CD4-positive, alpha-beta T cell (primary cell): ENCODE results near the gene ARFGEF3. TPM values are rescaled to one million over a fixed set of nuclear protein-coding genes. Genes with fewer than 3 reads are reported as not detected.

Source experiments
- ATAC-seq: fragments of 200-7000 bp; cut with Tn5 transposase; one replicate; pipeline ENCODE4 v1.10.0; 2022; ENCODE audit warnings: mild to moderate bottlenecking; ENCODE audit not compliant: poor library complexity
- CTCF ChIA-PET: fragments of 350-600 bp; sonication (Branson Sonifier 250); formaldehyde crosslinking; loops from one replicate; lab custom pipeline; 2021; ENCODE audit warnings: antibody characterized with exemption, inconsistent platforms; lab: Charles Lee
- POLR2A ChIA-PET: fragments of 350-600 bp; sonication (Branson Sonifier 250); formaldehyde crosslinking; loops from one replicate; lab custom pipeline; 2021; ENCODE audit warnings: antibody characterized with exemption, inconsistent platforms; lab: Charles Lee
- DNase-seq, 14 experiments: peaks; one replicate each; pipeline ENCODE4 v3.0.0-alpha.2; 2013 to 2020; ENCODE audit warnings: mixed read lengths in 2 of 14
- H3K27ac ChIP-seq, 2 donors: one replicate each; pipeline versions ENCODE4 v1.5.1 to v1.7.0; 2013; ENCODE audit warnings: low read length in 2 of 2, low read depth in 1 of 2, mild to moderate bottlenecking in 1 of 2
- H3K27me3 ChIP-seq, 2 experiments: 1 replicate in 1 of 2; 2 replicates in 1 of 2; pipeline versions ENCODE4 v1.6.1 to v1.7.0; 2013; ENCODE audit warnings: low read length in 2 of 2, control low read depth in 1 of 2, mild to moderate bottlenecking in 1 of 2, moderate library complexity in 1 of 2; ENCODE audit not compliant: insufficient read depth in 2 of 2, control insufficient read depth in 1 of 2
- H3K36me3 ChIP-seq: one replicate; pipeline ENCODE4 v1.6.1; 2013; ENCODE audit warnings: low read length, control low read depth; ENCODE audit not compliant: insufficient read depth
- H3K4me1 ChIP-seq: one replicate; pipeline ENCODE4 v1.6.1; 2013; ENCODE audit warnings: low read length, control low read depth; ENCODE audit not compliant: insufficient read depth
- H3K4me3 ChIP-seq: one replicate; pipeline ENCODE4 v1.5.1; 2013; ENCODE audit warnings: mild to moderate bottlenecking, low read length, moderate library complexity
- H3K9me3 ChIP-seq, 2 experiments: 1 replicate in 1 of 2; 2 replicates in 1 of 2; pipeline versions ENCODE4 v1.6.1 to v1.7.0; 2013; ENCODE audit warnings: low read length in 2 of 2, mild to moderate bottlenecking in 2 of 2, control low read depth in 1 of 2, moderate library complexity in 1 of 2; ENCODE audit not compliant: control insufficient read depth in 1 of 2, insufficient read depth in 1 of 2
- H3K27ac Mint-ChIP-seq: one replicate; pipeline ENCODE4 v1.8.0; 2020; ENCODE audit warnings: mixed read lengths
- H3K27me3 Mint-ChIP-seq: one replicate; pipeline ENCODE4 v1.8.0; 2021; ENCODE audit warnings: mixed read lengths
- H3K36me3 Mint-ChIP-seq: one replicate; pipeline ENCODE4 v1.8.0; 2021; ENCODE audit warnings: low read depth, mixed read lengths
- H3K4me1 Mint-ChIP-seq: one replicate; pipeline ENCODE4 v1.8.0; 2021; ENCODE audit warnings: low read depth, mixed read lengths
- H3K4me3 Mint-ChIP-seq: one replicate; pipeline ENCODE4 v1.8.0; 2020; ENCODE audit warnings: mild to moderate bottlenecking, mixed read lengths
- H3K9me3 Mint-ChIP-seq: one replicate; pipeline ENCODE4 v1.8.0; 2020; ENCODE audit warnings: mixed read lengths
- CTCF ChIP-seq: fragments of 200-600 bp; IDR thresholded peaks from one replicate; pipeline ENCODE4 v1.8.0; 2022; ENCODE audit warnings: antibody characterized with exemption, mild to moderate bottlenecking
- intact Hi-C, 2 experiments: fragments of 100-400 bp; cut with DNase I in 1 of 2; cut with micrococcal nuclease in 1 of 2; formaldehyde crosslinking; loops; one replicate each; pipeline versions ENCODE4 v1.15.1 to v1.9.0; 2023 to 2025; cut with DNase I, micrococcal nuclease
- total RNA-seq, 174 experiments: library from RNA in 2 of 174; stranded (reverse) in 2 of 174; gene quantifications; one replicate each; pipeline ENCODE4 v1.2.3 and lab custom pipeline; 2021 to 2026

The ARFGEF3 gene
- total RNA-seq, 2 experiments from 2014 or later = not detected

- intact Hi-C loops = no loop called here
- Mint-ChIP-seq H3K4me1 (no peaks in the 10 kb centered on the region), H3K27ac (no peak overlapping the region), H3K36me3 (no peaks in the 10 kb centered on the region), H3K9me3 (no peaks in the 10 kb centered on the region), H3K27me3 (peaks cover 12% of the 10 kb centered on the region), H3K4me3 (no peak overlapping the region)
- ChIA-PET CTCF (no interaction called here), POLR2A (interaction anchor here (0.6 kb wide), 1 partner anchor 10 kb away, joined by 3 read pairs; no protein-coding TSS in a partner anchor)
- no peaks in the 10 kb centered on the region for H3K4me1 ChIP-seq
- no peak overlapping the region for H3K4me3 ChIP-seq
- ATAC-seq (no peak), DNase-seq (no peak)
- no peak overlapping the region for H3K27ac ChIP-seq
- H3K9me3 ChIP-seq = no peaks in the 10 kb centered on the region
- H3K27me3 ChIP-seq = peaks cover 0 to 6% of the 10 kb centered on the region in 2 experiments
- no peak for TF ChIP-seq CTCF
- no peaks in the 10 kb centered on the region for H3K36me3 ChIP-seq
Observed at GRCh38 chr6:138271451-138271850, 109.7 kb downstream of the ARFGEF3 start.

GRCh38 chr6:138272533-138273315 is 111.0 kb downstream of the ARFGEF3 start:
- H3K27me3 Mint-ChIP-seq = peaks cover 12% of the 10 kb centered on the region
- CTCF ChIA-PET = no interaction called here
- H3K27ac ChIP-seq = no peak overlapping the region
- H3K9me3 Mint-ChIP-seq = no peaks in the 10 kb centered on the region
- peaks cover 0 to 6% of the 10 kb centered on the region in 2 experiments for H3K27me3 ChIP-seq
- no peaks in the 10 kb centered on the region for H3K36me3 Mint-ChIP-seq
- POLR2A ChIA-PET = no interaction called here
- H3K4me1 Mint-ChIP-seq = no peaks in the 10 kb centered on the region
- H3K4me3 Mint-ChIP-seq = no peak overlapping the region
- no peaks in the 10 kb centered on the region for H3K36me3 ChIP-seq
- TF ChIP-seq CTCF = no peak
- H3K4me3 ChIP-seq = no peak overlapping the region
- intact Hi-C loops = no loop called here
- H3K9me3 ChIP-seq = no peaks in the 10 kb centered on the region
- ATAC-seq (no peak), DNase-seq (no peak)
- H3K4me1 ChIP-seq = no peaks in the 10 kb centered on the region
- no peak overlapping the region for H3K27ac Mint-ChIP-seq

GRCh38 chr6:138275976-138276375 is 114.2 kb downstream of the ARFGEF3 start:
- no peak overlapping the region for H3K4me3 ChIP-seq
- Mint-ChIP-seq H3K4me1 (no peaks in the 10 kb centered on the region), H3K27ac (no peak overlapping the region), H3K9me3 (no peaks in the 10 kb centered on the region), H3K4me3 (no peak overlapping the region), H3K36me3 (no peaks in the 10 kb centered on the region), H3K27me3 (no peaks in the 10 kb centered on the region)
- no peak overlapping the region for H3K27ac ChIP-seq
- peaks cover 0 to 5% of the 10 kb centered on the region in 2 experiments for H3K27me3 ChIP-seq
- no peaks in the 10 kb centered on the region for H3K4me1 ChIP-seq
- DNase-seq = no peak
- TF ChIP-seq CTCF = no peak
- H3K36me3 ChIP-seq = no peaks in the 10 kb centered on the region
- CTCF ChIA-PET = interaction anchor here (0.9 kb wide), 1 partner anchor 151 kb away, joined by 3 read pairs; no protein-coding TSS in a partner anchor
- POLR2A ChIA-PET = no interaction called here
- no peaks in the 10 kb centered on the region for H3K9me3 ChIP-seq
- no peak for ATAC-seq
- intact Hi-C loops = no loop called here
